IMR-90 (cell line): ENCODE data around the gene ITGB2. TPM values are rescaled to one million over a fixed set of nuclear protein-coding genes. Genes with fewer than 3 reads are reported as not detected.

ENCODE experiments used
- ATAC-seq: fragments of 200-7000 bp; cut with Tn5 transposase; 2 replicates; pipeline ENCODE4 v1.9.1; 2020; ENCODE audit warnings: low read depth, mild to moderate bottlenecking, moderate library complexity
- BruUV-seq: library from RNA; stranded (reverse); fragments of 400-500 nt; replicated peaks from 2 replicates; lab custom pipeline; 2021; lab: Mats Ljungman, UMichigan
- CTCF ChIA-PET: fragments of 300-600 bp; formaldehyde crosslinking; extraction: SDS; loops from one replicate; lab custom pipeline; 2021; ENCODE audit warnings: antibody characterized with exemption; lab: Yijun Ruan, JAX
- POLR2A ChIA-PET: fragments of 300-600 bp; sonication (Branson Sonifier 250); formaldehyde crosslinking; loops from one replicate; lab custom pipeline; 2022; ENCODE audit warnings: antibody characterized with exemption; ENCODE audit not compliant: unreplicated experiment; lab: Charles Lee
- DNase-seq: peaks from one replicate; pipeline ENCODE4 v3.0.0; 2013
- H2AFZ ChIP-seq: replicated peaks from 2 replicates; pipeline ENCODE3; 2013; ENCODE audit warnings: low read length, mild to moderate bottlenecking; ENCODE audit not compliant: poor library complexity
- H2AK5ac ChIP-seq: 2 replicates; pipeline ENCODE4 v1.6.1; 2013; ENCODE audit warnings: low read depth, low read length, inconsistent platforms
- H2AK9ac ChIP-seq: replicated peaks from 2 replicates; pipeline ENCODE3; 2013; ENCODE audit warnings: mild to moderate bottlenecking, low read depth, low read length, moderate library complexity; ENCODE audit not compliant: poor library complexity
- H2BK120ac ChIP-seq: 2 replicates; pipeline ENCODE4 v1.6.1; 2013; ENCODE audit warnings: low read depth, low read length, inconsistent platforms
- H2BK15ac ChIP-seq: 3 replicates; pipeline ENCODE4 v1.6.1; 2013; ENCODE audit warnings: low read depth, low read length, inconsistent platforms
- H2BK20ac ChIP-seq: 2 replicates; pipeline ENCODE4 v1.6.1; 2013; ENCODE audit warnings: low read depth, mild to moderate bottlenecking, inconsistent platforms, low read length, moderate library complexity
- H2BK5ac ChIP-seq: 2 replicates; pipeline ENCODE4 v1.6.1; 2013; ENCODE audit warnings: mild to moderate bottlenecking, low read depth, low read length, inconsistent platforms; ENCODE audit not compliant: poor library complexity, severe bottlenecking
- H3K14ac ChIP-seq: replicated peaks from 2 replicates; pipeline ENCODE4 v1.6.1; 2013; ENCODE audit warnings: low read depth, low read length, inconsistent platforms
- H3K18ac ChIP-seq: 2 replicates; pipeline ENCODE4 v1.6.1; 2013; ENCODE audit warnings: low read depth, low read length, control low read depth
- H3K23ac ChIP-seq: 2 replicates; pipeline ENCODE4 v1.6.1; 2013; ENCODE audit warnings: low read depth, low read length, inconsistent platforms
- H3K27ac ChIP-seq: 2 replicates; pipeline ENCODE4 v1.5.1; 2013; ENCODE audit warnings: mild to moderate bottlenecking, control low read depth, low read length; ENCODE audit not compliant: insufficient read depth
- H3K27me3 ChIP-seq: 2 replicates; pipeline ENCODE4 v1.6.1; 2013; ENCODE audit warnings: low read length; ENCODE audit not compliant: control insufficient read depth, insufficient read depth
- H3K36me3 ChIP-seq: 2 replicates; pipeline ENCODE4 v1.6.1; 2013; ENCODE audit warnings: low read length, mixed read lengths; ENCODE audit not compliant: control insufficient read depth, insufficient read depth
- H3K4ac ChIP-seq: 2 replicates; pipeline ENCODE4 v1.6.1; 2013; ENCODE audit warnings: low read depth, low read length, inconsistent platforms
- H3K4me1 ChIP-seq: 2 replicates; pipeline ENCODE4 v1.6.1; 2013; ENCODE audit warnings: low read length, mixed read lengths; ENCODE audit not compliant: control insufficient read depth, insufficient read depth
- H3K4me2 ChIP-seq: 2 replicates; pipeline ENCODE4 v1.6.1; 2013; ENCODE audit warnings: low read depth, mild to moderate bottlenecking, control low read depth, low read length, moderate library complexity
- H3K4me3 ChIP-seq: 2 replicates; pipeline ENCODE4 v1.5.1; 2013; ENCODE audit warnings: low read depth, mild to moderate bottlenecking, control low read depth, low read length, moderate library complexity; ENCODE audit not compliant: insufficient read depth
- H3K56ac ChIP-seq: 2 replicates; pipeline ENCODE4 v1.6.1; 2013; ENCODE audit warnings: low read length, inconsistent platforms; ENCODE audit not compliant: insufficient read depth; ENCODE audit errors: extremely low read depth
- H3K79me1 ChIP-seq, 2 experiments: 2 replicates each; pipeline ENCODE4 v1.6.1; 2013; ENCODE audit warnings: low read length in 2 of 2, inconsistent platforms in 1 of 2, low read depth in 1 of 2
- H3K9ac ChIP-seq: 2 replicates; pipeline ENCODE4 v1.6.1; 2013; ENCODE audit warnings: low read depth, low read length, control low read depth
- H3K9me1 ChIP-seq: 2 replicates; pipeline ENCODE4 v1.6.1; 2013; ENCODE audit warnings: low read length, inconsistent platforms; ENCODE audit not compliant: insufficient read depth
- H3K9me3 ChIP-seq: 2 replicates; pipeline ENCODE4 v1.6.1; 2013; ENCODE audit warnings: low read length; ENCODE audit not compliant: control insufficient read depth, insufficient read depth
- H4K20me1 ChIP-seq: 2 replicates; pipeline ENCODE4 v1.6.1; 2013; ENCODE audit warnings: low read length, inconsistent platforms; ENCODE audit not compliant: insufficient read depth
- H4K5ac ChIP-seq: 2 replicates; pipeline ENCODE4 v1.6.1; 2013; ENCODE audit warnings: mild to moderate bottlenecking, low read depth, low read length, control low read depth
- H4K8ac ChIP-seq, 2 experiments: 2 replicates each; pipeline ENCODE4 v1.6.1; 2013; ENCODE audit warnings: low read depth in 2 of 2, low read length in 2 of 2, control low read depth in 1 of 2, inconsistent platforms in 1 of 2
- H4K91ac ChIP-seq: 2 replicates; pipeline ENCODE4 v1.6.1; 2013; ENCODE audit warnings: low read depth, low read length, inconsistent platforms; ENCODE audit not compliant: insufficient read depth
- BHLHE40 ChIP-seq: fragments of 150-350 bp; IDR thresholded peaks from 2 replicates; pipeline ENCODE4 v1.6.1; 2016; ENCODE audit warnings: mild to moderate bottlenecking, low read depth, low read length
- CHD1 ChIP-seq: IDR thresholded peaks from 2 replicates; pipeline ENCODE4 v1.6.1; 2012; ENCODE audit warnings: low read depth, low read length, improper control_type of control experiment
- CTCF ChIP-seq: conservative IDR thresholded peaks from 2 replicates; pipeline ENCODE4 v1.5.1; 2012; ENCODE audit warnings: mild to moderate bottlenecking, low read depth, low read length, improper control_type of control experiment
- ELK1 ChIP-seq: fragments of 150-350 bp; IDR thresholded peaks from 2 replicates; pipeline ENCODE4 v1.6.1; 2016; ENCODE audit warnings: low read depth, mild to moderate bottlenecking, low read length, moderate library complexity, borderline replicate concordance
- FOS ChIP-seq: fragments of 150-350 bp; IDR thresholded peaks from 2 replicates; pipeline ENCODE4 v1.6.1; 2016; ENCODE audit warnings: low read depth, low read length
- MAZ ChIP-seq: IDR thresholded peaks from 2 replicates; pipeline ENCODE4 v1.6.1; 2012; ENCODE audit warnings: low read depth, mild to moderate bottlenecking, low read length, improper control_type of control experiment, moderate library complexity, borderline replicate concordance
- MXI1 ChIP-seq: IDR thresholded peaks from 2 replicates; pipeline ENCODE4 v1.6.1; 2012; ENCODE audit warnings: low read depth, mild to moderate bottlenecking, low read length, moderate library complexity, borderline replicate concordance
- NFE2L2 ChIP-seq: fragments of 150-350 bp; IDR thresholded peaks from 2 replicates; pipeline ENCODE4 v1.6.1; 2016; ENCODE audit warnings: low read depth, mild to moderate bottlenecking, low read length
- POLR2A ChIP-seq: IDR thresholded peaks from 2 replicates; pipeline ENCODE4 v1.6.1; 2012; ENCODE audit warnings: mild to moderate bottlenecking, low read depth, low read length
- RAD21 ChIP-seq: IDR thresholded peaks from 2 replicates; pipeline ENCODE4 v1.6.1; 2012; ENCODE audit warnings: low read length, improper control_type of control experiment
- RCOR1 ChIP-seq: IDR thresholded peaks from 2 replicates; pipeline ENCODE4 v1.6.1; 2012; ENCODE audit warnings: mild to moderate bottlenecking, low read length, improper control_type of control experiment; ENCODE audit not compliant: insufficient replicate concordance
- RFX5 ChIP-seq: IDR thresholded peaks from 2 replicates; pipeline ENCODE4 v1.8.0; 2012; ENCODE audit warnings: low read depth, mild to moderate bottlenecking, low read length, moderate library complexity
- SMC3 ChIP-seq: fragments of 150-350 bp; IDR thresholded peaks from 2 replicates; pipeline ENCODE4 v1.6.1; 2016; ENCODE audit warnings: low read depth, mild to moderate bottlenecking, antibody characterized with exemption, low read length, moderate library complexity
- USF2 ChIP-seq: fragments of 150-350 bp; IDR thresholded peaks from 2 replicates; pipeline ENCODE4 v1.6.1; 2017; ENCODE audit warnings: mild to moderate bottlenecking, antibody characterized with exemption, low read length, low read depth
- WGBS, 2 experiments: methylation state at CpG; one replicate each; pipeline versions ENCODE4 v1.1.5 to v1.1.7; 2013; ENCODE audit warnings: missing lambda C conversion rate in 2 of 2; ENCODE audit not compliant: insufficient read length in 1 of 2; ENCODE audit errors: extremely low coverage in 2 of 2; 5-methylcytosine and 5-hydroxymethylcytosine counted together
- dilution Hi-C: fragments of 300-500 bp; cut with HindIII; formaldehyde crosslinking; loops from one replicate; pipeline ENCODE4 v1.14.3; 2018; ENCODE audit warnings: low sequenced_read_pairs; ENCODE audit not compliant: unreplicated experiment
- in situ Hi-C: fragments of 300-500 bp; cut with MboI; formaldehyde crosslinking; loops from 3 replicates; pipeline ENCODE4 v1.14.3; 2019; ENCODE audit warnings: low sequenced_read_pairs, inconsistent platforms, mixed read lengths
- intact Hi-C: fragments of 100-400 bp; cut with micrococcal nuclease; formaldehyde crosslinking; loops from 2 replicates; pipeline ENCODE4 v1.10.0; 2022
- polyA plus RNA-seq, 3 experiments: library from polyadenylated mRNA; depleted of rRNA; stranded (reverse); fragments of >200 nt; gene quantifications; 2 replicates each; pipeline ENCODE4 v1.2.3, GENCODE V29; 2012; ENCODE audit warnings: low replicate concordance in 1 of 3
- total RNA-seq: library from RNA; depleted of rRNA; stranded (reverse); fragments of >200 nt; gene quantifications from 2 replicates; pipeline ENCODE4 v1.2.3, GENCODE V29; 2012

Gene ITGB2
- total and polyA plus RNA-seq, 2 of the 4 experiments (the other 2 are of a cell fraction) = 0.14 TPM; not detected in 1

DNA sequence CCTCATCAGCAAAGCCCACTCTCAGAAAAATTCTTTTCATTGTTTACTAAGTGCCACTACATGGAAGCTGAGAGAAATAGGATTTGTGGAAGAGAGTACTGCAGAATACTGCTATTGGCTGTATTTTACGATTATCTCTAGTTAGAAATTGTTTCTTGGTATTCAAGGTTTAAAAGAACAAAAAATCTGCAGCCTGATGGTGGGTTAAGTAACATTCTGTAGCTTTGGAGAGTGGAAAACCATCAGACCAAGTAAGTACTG is 74.5 kb downstream of the ITGB2 start:
- Histone ChIP-seq H2BK15ac (no peak overlapping the region), H2BK5ac (no peak overlapping the region), H3K36me3 (peaks cover 22% of the 10 kb centered on the region), H3K18ac (no peak overlapping the region), H4K91ac (no peak overlapping the region), H2AFZ (peak overlapping the region; percentile 83), H3K4me2 (peak overlapping the region; percentile 51), H3K9me1 (peaks cover 13% of the 10 kb centered on the region; the same call in 1 of the 2 replicates), H3K4me3 (no peak overlapping the region), H3K79me1 (peaks cover 6 to 15% of the 10 kb centered on the region in 2 experiments; a peak in 2 of 4 replicates), H4K5ac (no peak overlapping the region), H3K56ac (no peak overlapping the region), H3K9ac (no peak overlapping the region), H2AK9ac (peak overlapping the region; percentile 8), H2BK20ac (no peak overlapping the region), H4K8ac (peak overlapping the region; percentile 24 to 30; a peak in 1 of 4 replicates), H3K4me1 (peaks cover 2% of the 10 kb centered on the region; the same call in 1 of the 2 replicates), H4K20me1 (no peaks in the 10 kb centered on the region; the same call in 1 of the 2 replicates), H3K9me3 (no peaks in the 10 kb centered on the region), H3K23ac (peak overlapping the region; percentile 17; the same call in 1 of the 2 replicates), H2AK5ac (no peak overlapping the region), H3K27ac (no peak overlapping the region), H3K27me3 (peaks cover 17% of the 10 kb centered on the region), H3K4ac (no peak overlapping the region), H3K14ac (no peak overlapping the region; the same call in 1 of the 2 replicates), H2BK120ac (no peak overlapping the region)
- DNase-seq = no peak
- dilution Hi-C loops (no loop called here), intact Hi-C loops (no loop called here), in situ Hi-C loops (no loop called here)
- ChIA-PET CTCF (no interaction called here), POLR2A (interaction anchor here (1.2 kb wide), 1 partner anchor 28 kb away, joined by 3 read pairs; no protein-coding TSS in a partner anchor)
- WGBS, 2 experiments = 43% methylated on average over 1 of the region's 1 CpG; no CpG with 5 or more reads in 1 of the 2 experiments
- BruUV-seq = no TSS peak
- peak; percentile 3; the same call in 1 of the 2 replicates for ATAC-seq
- TF ChIP-seq NFE2L2 (no peak), FOS (no peak), USF2 (no peak), CTCF (no peak), RAD21 (no peak), CHD1 (no peak), SMC3 (no peak), RCOR1 (no peak), MXI1 (no peak), RFX5 (no peak), BHLHE40 (no peak), POLR2A (no peak), ELK1 (no peak), MAZ (no peak)
